Adrenal gland (tissue), 12 donors: ENCODE results near the gene DAZAP1. TPM values are rescaled to one million over a fixed set of nuclear protein-coding genes. Genes with fewer than 3 reads are reported as not detected.

ENCODE experiments used
- DNase-seq, 7 donors: peaks; one replicate each; pipeline ENCODE4 v3.0.0-alpha.2; 2019 to 2020
- H3K27ac ChIP-seq, 5 donors: fragments of 200-600 bp; sonication (generic) in 4 of 5; 1 replicate in 3 of 5; 2 replicates in 2 of 5; pipeline versions ENCODE4 v1.5.1 to v1.8.0; 2016 to 2020; ENCODE audit warnings: mild to moderate bottlenecking in 1 of 5
- H3K27me3 ChIP-seq: fragments of 200-600 bp; 2 replicates; pipeline ENCODE4 v1.8.0; 2021
- H3K36me3 ChIP-seq, 2 donors: fragments of 200-600 bp; replicated peaks in 1 of 2; 1 replicate in 1 of 2; 2 replicates in 1 of 2; pipeline versions ENCODE4 v1.5.1 to v1.8.0; 2018 to 2022
- H3K4me1 ChIP-seq, 2 donors: fragments of 200-600 bp; replicated peaks in 1 of 2; 1 replicate in 1 of 2; 2 replicates in 1 of 2; pipeline versions ENCODE4 v1.5.1 to v1.8.0; 2018 to 2021
- H3K4me3 ChIP-seq, 4 donors: fragments of 200-600 bp; sonication (generic) in 3 of 4; one replicate each; pipeline ENCODE4 v1.5.1; 2016 to 2018
- H3K9me3 ChIP-seq, 3 donors: fragments of 200-600 bp; sonication (generic) in 1 of 3; replicated peaks in 1 of 3; 1 replicate in 2 of 3; 2 replicates in 1 of 3; pipeline versions ENCODE4 v1.5.1 to v1.8.0; 2016 to 2021
- CTCF ChIP-seq, 6 experiments: fragments of 450-650 bp in 4 of 6; fragments of 200-600 bp in 2 of 6; sonication (generic) in 1 of 6; IDR thresholded peaks; 1 replicate in 5 of 6; 2 replicates in 1 of 6; pipeline versions ENCODE4 v1.5.1 to v1.8.0; 2016 to 2021; ENCODE audit warnings: antibody characterized with exemption in 6 of 6, mild to moderate bottlenecking in 2 of 6, moderate library complexity in 1 of 6
- POLR2A ChIP-seq, 2 donors: fragments of 450-650 bp; IDR thresholded peaks; one replicate each; pipeline ENCODE4 v1.6.1; 2017; ENCODE audit warnings: antibody characterized with exemption in 2 of 2, mild to moderate bottlenecking in 2 of 2, moderate library complexity in 1 of 2
- WGBS, 4 donors: extraction: QIAGEN DNeasy Blood & Tissue Kit in 2 of 4; methylation state at CpG; one replicate each; pipeline versions ENCODE4 v1.1.5 to v1.1.7; 2013 to 2017; 5-methylcytosine and 5-hydroxymethylcytosine counted together
- intact Hi-C, 2 donors: fragments of 100-400 bp; cut with DNase I; formaldehyde crosslinking; loops; one replicate each; pipeline versions ENCODE4 v1.14.1 to v1.15.0; 2022 to 2023
- polyA plus RNA-seq, 3 donors: library from polyadenylated mRNA; stranded (reverse); fragments of 200-250 nt in 2 of 3; fragments of 350-450 nt in 1 of 3; fragmentation: Illumina TruSeq in 1 of 3; extraction: RNeasy Lipid Tissue Mini Kit (QIAGEN cat#74804) in 1 of 3; gene quantifications; one replicate each; pipeline ENCODE4 v1.2.3, GENCODE V29; 2013 to 2014
- total RNA-seq, 9 donors: library from RNA; depleted of rRNA in 4 of 9; stranded (reverse); fragments of >200 nt in 4 of 9; fragments of 120-200 nt in 1 of 9; fragmentation: NEBNext Ultra II Directional in 1 of 9; extraction: Animal tissue kit (Norgen Biotek cat#: 25700) in 1 of 9; gene quantifications; one replicate each; pipeline versions ENCODE4 v1.1.0 to v1.2.4, GENCODE V29; 2013 to 2023
- donor health status: healthy with polysubstance abuse.
- donor health status: Bipolar disorder and iron deficiency.
- donor health status: DM: yes; HTN: yes; CAD: no.
- donor health status: DM: no; HTN: no; CAD: no.
- donor health status: DM: no; HTN: no; CAD: no.
- donor health status: DM: yes; HTN: yes; CAD: no.

The DAZAP1 gene
- total and polyA plus RNA-seq, 12 donors = 11.5 to 117 (median 53.1) TPM

GRCh38 chr19:1431759-1432506, 24.5 kb downstream of the DAZAP1 start:
- no peak for DNase-seq
- 84 to 94% (median 91%) methylated on average over 12 to 24 of the region's 24 CpGs for WGBS, 4 donors
- no peak overlapping the region for H3K4me3 ChIP-seq
- peaks cover 8 to 14% of the 10 kb centered on the region in 2 donors for H3K4me1 ChIP-seq
- H3K9me3 ChIP-seq = no peaks in the 10 kb centered on the region
- intact Hi-C loops = loop anchor here in 1 of 2 donors (10.0 kb wide), 1 partner anchor 157 kb away; the partner anchor contains the start of gene FAM174C
- TF ChIP-seq POLR2A (IDR thresholded peaks at IDR 0.05) = no peak
- no peak for TF ChIP-seq CTCF (IDR thresholded peaks at IDR 0.05)
- peaks cover 0 to 77% of the 10 kb centered on the region in 2 donors for H3K36me3 ChIP-seq
- H3K27me3 ChIP-seq = no peaks in the 10 kb centered on the region
- no peak overlapping the region for H3K27ac ChIP-seq

- Histone ChIP-seq H3K27me3 (no peaks in the 10 kb centered on the region), H3K36me3 (peaks cover 0 to 77% of the 10 kb centered on the region in 2 donors), H3K27ac (no peak overlapping the region), H3K9me3 (no peaks in the 10 kb centered on the region), H3K4me1 (peaks cover 8 to 14% of the 10 kb centered on the region in 2 donors), H3K4me3 (no peak overlapping the region)
- DNase-seq = no peak
- intact Hi-C loops = loop anchor here in 1 of 2 donors (10.0 kb wide), 1 partner anchor 158 kb away; the partner anchor contains the start of gene FAM174C
- TF ChIP-seq POLR2A (IDR thresholded peaks at IDR 0.05) (no peak), CTCF (IDR thresholded peaks at IDR 0.05) (no peak)
- 87 to 96% (median 90%) methylated on average over 16 of the region's 16 CpGs for WGBS, 4 donors
These were observed 25.1 kb downstream of the DAZAP1 start for GRCh38 chr19:1432507-1432887.

- Histone ChIP-seq H3K36me3 (peaks cover 0 to 72% of the 10 kb centered on the region in 2 donors), H3K27me3 (no peaks in the 10 kb centered on the region), H3K9me3 (no peaks in the 10 kb centered on the region), H3K4me1 (peaks cover 8 to 14% of the 10 kb centered on the region in 2 donors), H3K27ac (no peak overlapping the region), H3K4me3 (no peak overlapping the region)
- 82 to 91% (median 86%) methylated on average over 15 to 47 of the region's 47 CpGs for WGBS, 4 donors
- intact Hi-C loops = loop anchor here in 1 of 2 donors (10.0 kb wide), 1 partner anchor 159 kb away; the partner anchor contains the start of gene FAM174C
- DNase-seq = no peak
- TF ChIP-seq CTCF (IDR thresholded peaks at IDR 0.05) = no peak
- no peak for TF ChIP-seq POLR2A (IDR thresholded peaks at IDR 0.05)
These were observed 26.0 kb downstream of the DAZAP1 start for GRCh38 chr19:1433119-1434039.

- Histone ChIP-seq H3K27ac (no peak overlapping the region), H3K27me3 (no peaks in the 10 kb centered on the region), H3K4me3 (no peak overlapping the region), H3K36me3 (peaks cover 0 to 65% of the 10 kb centered on the region in 2 donors), H3K9me3 (no peaks in the 10 kb centered on the region), H3K4me1 (peaks cover 4 to 10% of the 10 kb centered on the region in 2 donors)
- WGBS, 4 donors = 90 to 96% (median 93%) methylated on average over 5 to 17 of the region's 17 CpGs
- TF ChIP-seq POLR2A (IDR thresholded peaks at IDR 0.05) (no peak), CTCF (IDR thresholded peaks at IDR 0.05) (no peak)
- intact Hi-C loops = loop anchor here in 1 of 2 donors (10.0 kb wide), 1 partner anchor 159 kb away; the partner anchor contains the start of gene FAM174C
- no peak for DNase-seq
These were observed 26.6 kb downstream of the DAZAP1 start for GRCh38 chr19:1434040-1434366.
